HepG2 (cell line): ENCODE results near the gene CLIC4.

Experiments
- BCL3 ChIP-seq: sonication (generic); formaldehyde crosslinking; IDR thresholded peaks from 2 replicates; pipeline ENCODE4 v1.5.1; 2020; ENCODE audit warnings: mild to moderate bottlenecking, missing genetic modification reagents, moderate library complexity
- REST ChIP-seq, 2 experiments: IDR thresholded peaks; 2 replicates each; pipeline ENCODE4 v1.6.1; 2011 to 2012; ENCODE audit warnings: low read length in 2 of 2, borderline replicate concordance in 1 of 2, low read depth in 1 of 2, mild to moderate bottlenecking in 1 of 2, moderate library complexity in 1 of 2
- SAFB2 ChIP-seq: sonication (generic); formaldehyde crosslinking; IDR thresholded peaks from 2 replicates; pipeline ENCODE4 v1.5.1; 2020; ENCODE audit warnings: missing genetic modification reagents, low read depth, mild to moderate bottlenecking, borderline replicate concordance
- SIN3B ChIP-seq: fragments of 150-350 bp; IDR thresholded peaks from 2 replicates; pipeline ENCODE4 v1.6.1; 2014; ENCODE audit warnings: low read length
- ZC3H4 ChIP-seq: sonication (generic); formaldehyde crosslinking; IDR thresholded peaks from 2 replicates; pipeline ENCODE4 v1.4.0; 2020; ENCODE audit warnings: missing genetic modification reagents, borderline replicate concordance
- ZSCAN29 ChIP-seq: sonication (generic); formaldehyde crosslinking; conservative IDR thresholded peaks from 2 replicates; pipeline ENCODE4 v1.4.0; 2020; ENCODE audit warnings: mild to moderate bottlenecking, missing genetic modification reagents

GRCh38 chr1:24714859-24715520 lies 30.3 kb upstream of the CLIC4 start:
- TF ChIP-seq ZC3H4 (CRISPR knock-in tag), result no peak
- no peak for TF ChIP-seq SAFB2 (CRISPR knock-in tag)
- no peak for TF ChIP-seq ZSCAN29 (CRISPR knock-in tag)
- no peak for TF ChIP-seq BCL3 (CRISPR knock-in tag)
- TF ChIP-seq SIN3B, result no peak
- no peak for TF ChIP-seq REST (IDR thresholded peaks at IDR 0.05; ENCODE audit: borderline replicate concordance in 1 of 2, low read depth in 1 of 2, low read length in 2 of 2)
